Measurements from ENCODE around the gene NDUFAF8.

Gene NDUFAF8

DNA sequence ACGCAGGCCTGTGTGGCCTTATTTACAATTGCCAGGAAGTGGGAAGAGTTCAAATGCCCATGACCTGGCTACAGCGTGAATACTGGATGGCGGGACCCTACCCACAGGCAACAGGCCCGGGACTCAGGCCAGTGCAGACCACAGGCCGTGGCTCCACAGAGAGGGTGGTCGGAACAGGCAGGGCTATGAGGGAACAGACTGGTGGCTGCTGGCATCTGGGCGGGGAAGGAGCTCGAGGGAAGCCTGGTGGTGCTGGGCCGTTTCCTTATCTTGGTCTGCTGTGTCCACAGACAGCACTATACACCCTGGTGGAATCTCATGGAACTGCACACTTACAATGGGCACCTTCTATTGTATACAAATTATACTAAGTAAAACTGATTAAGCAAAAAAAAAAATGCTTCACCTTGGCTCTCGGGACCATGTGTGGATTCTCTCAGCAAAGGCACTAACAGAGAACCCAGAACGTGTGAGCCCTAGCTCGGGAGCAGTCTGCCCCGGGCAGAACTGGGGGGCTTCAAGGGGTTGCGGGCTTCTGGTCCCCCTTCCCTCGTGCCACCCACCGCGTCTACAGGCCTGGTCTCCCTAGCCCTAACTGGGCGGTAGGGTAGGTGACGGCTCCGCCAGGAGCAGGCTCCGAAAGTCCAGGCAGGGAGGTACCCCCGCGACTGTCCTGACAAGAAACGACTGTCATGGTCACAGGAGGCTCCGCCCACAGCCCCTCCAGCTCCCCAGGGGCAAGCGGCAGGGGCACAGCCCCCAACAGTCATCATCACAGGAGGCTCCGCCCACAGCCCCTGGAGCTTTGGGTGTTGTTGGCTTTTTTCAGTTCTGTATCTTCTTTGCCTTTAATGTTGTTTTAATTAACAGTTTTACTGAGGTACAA is 38.2 kb upstream of the NDUFAF8 start:
- no peak for DNase-seq (ENCODE audit: low read depth)

DNA sequence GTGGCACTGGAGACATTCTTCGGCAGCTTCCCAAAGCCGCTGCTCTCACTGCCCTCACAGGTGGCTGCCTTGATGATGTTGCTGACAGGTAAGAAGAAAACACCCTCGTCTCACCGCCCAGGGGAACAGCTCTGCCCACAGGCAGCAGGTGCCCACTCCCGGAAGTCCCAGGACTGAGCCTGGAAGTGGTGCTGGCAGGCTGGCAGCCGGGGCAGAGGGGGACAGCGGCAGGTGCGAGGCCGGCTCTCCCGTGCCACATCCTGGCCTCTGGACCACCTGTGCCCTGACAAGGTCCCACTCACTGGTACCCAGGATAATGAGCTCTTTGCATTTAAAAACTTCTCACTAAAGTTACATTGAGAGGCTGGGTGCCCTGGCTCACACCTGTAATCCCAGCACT is 36.8 kb upstream of the NDUFAF8 start:
- no peak for DNase-seq (ENCODE audit: low read depth)

DNA sequence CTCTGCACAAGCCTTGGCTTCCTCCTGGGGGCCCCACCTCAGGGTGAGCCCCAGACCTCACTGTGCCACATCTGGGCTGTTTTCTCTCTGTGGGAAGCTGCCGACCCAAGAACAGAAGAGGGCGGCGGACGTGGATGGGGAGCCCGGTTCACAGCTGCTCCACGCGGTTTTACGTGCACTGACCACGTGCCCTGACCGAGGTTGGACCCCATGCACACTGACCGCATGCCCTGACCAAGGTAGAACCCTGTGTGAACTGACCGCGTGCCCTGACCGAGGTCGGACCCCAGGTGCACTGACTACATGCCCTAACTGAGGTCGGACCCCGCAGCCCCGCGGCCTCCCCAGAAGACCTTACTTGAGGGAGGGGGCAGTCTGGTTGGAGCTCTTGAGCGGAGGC is 36.0 kb upstream of the NDUFAF8 start:
- no peak for DNase-seq (ENCODE audit: low read depth)

DNA sequence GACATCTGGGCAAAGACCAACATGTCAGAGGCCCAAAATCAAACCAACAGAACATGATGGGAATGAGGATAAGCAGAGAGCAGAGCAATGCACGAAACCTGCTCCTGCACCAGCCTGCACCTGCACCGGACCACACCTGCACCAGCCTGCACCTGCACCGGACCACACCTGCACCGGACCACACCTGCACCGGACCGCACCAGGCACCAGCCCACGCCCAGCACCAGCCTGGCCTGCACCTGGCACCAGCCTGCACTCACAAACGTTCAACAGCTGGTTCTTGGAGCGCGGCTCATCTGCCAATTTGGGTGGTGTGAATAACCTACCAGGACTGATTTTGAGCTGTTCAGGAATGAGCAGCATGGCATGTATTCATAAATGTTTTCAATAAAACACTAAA is 34.5 kb upstream of the NDUFAF8 start:
- DNase-seq (ENCODE audit: low read depth) = no peak

DNA sequence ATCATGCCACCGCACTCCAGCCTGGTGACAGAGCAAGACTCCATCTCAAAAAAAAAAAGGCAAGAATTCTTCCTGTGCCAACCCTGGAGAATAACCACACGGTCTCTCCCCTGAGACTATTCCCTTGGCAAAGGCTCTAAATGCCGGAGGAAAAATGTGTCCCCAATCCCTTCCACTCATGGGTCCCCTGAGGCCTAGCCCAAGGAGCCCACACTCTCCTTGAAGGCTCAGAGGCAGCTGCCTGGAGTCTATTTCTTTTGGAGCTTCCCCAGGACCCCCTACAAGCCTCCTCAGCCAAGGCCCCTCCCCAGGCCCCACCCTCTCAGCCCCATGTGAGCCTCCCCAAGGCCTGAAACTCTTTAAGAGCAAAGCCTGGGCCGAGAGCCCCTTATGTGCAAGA is 33.0 kb upstream of the NDUFAF8 start:
- no peak for DNase-seq (ENCODE audit: low read depth)

DNA sequence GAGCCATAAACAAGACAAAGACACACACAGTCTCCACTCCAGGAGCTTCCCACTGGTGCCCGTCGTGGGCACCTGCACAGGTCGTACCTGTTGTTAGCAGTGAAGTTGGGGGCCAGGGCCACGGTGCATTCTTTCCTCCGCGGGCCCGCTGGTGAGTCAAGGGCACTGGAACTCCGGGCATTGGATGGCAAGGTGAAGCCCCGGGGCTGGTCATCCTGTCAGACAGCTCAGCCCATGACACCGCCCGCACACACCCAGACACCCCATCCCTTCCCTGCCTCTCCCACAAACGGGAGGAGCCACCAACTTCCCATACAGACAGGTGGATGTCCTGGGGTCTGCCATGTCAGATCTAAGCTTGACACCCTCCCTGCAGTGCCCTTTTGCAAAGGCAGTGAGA is 32.5 kb upstream of the NDUFAF8 start:
- no peak for DNase-seq (ENCODE audit: low read depth)

DNA sequence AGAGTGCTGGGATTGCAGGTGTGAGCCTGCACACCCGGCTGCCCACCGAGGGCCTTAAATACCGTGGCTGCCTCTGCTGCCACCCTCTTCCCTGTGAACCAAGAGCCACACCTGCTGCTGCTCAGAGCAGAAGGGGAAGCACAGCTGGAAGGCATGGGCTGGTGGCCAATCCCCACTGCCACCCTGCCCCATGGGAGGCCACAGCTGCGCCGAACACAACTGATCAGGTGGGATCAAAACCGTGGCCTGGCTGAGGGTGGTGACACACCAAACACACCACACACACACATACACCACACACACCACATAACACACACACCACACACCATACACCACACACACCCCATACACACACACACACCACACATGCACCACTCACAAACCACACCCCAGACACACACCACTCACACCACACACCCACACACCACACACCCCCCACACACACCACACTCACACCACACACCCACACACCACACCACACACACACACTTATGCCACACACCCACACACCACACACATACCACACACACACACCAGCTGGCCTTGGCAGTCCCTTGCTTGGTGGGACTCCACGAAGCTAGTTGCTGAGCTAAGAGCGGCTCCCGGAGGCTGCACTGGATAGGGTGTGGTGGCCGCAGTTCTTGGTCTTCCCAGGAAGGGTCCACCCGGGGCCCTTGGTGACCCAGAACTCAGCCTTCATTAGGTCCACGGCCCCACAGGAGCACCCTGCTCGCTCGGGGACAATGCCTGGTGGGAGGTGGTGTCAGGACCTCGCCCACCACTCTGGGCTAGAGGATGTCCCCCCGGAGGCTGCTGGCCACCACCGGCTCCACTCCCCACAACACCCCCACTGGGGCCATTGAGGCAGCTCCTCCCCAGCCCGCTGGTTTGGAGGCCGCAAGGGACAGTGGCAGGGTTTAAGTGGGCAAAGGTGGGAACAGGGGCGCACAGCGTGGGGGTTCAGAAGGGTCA is 31.2 kb upstream of the NDUFAF8 start:
- no peak for DNase-seq (ENCODE audit: low read depth)

DNA sequence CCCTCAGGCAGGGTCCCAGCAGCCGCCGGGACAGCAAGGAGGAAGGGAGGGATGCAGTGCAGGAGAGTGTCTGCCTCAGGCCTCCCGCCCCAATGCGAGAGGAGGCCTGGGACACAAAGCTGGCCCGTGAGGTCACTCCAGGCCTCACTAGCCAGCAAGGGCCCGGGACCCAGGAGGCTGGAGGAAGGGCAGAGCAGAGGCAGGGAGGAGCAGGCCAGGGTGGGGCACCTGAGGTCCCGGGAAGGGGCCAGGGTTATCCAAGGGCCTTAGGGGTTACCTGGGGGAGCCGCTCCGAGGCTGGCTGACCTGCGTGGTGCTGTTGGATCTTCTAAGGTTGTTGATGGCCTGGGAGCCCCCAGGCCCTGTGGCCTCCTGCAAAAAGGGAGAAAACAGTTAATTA is 30.5 kb upstream of the NDUFAF8 start:
- no peak for DNase-seq (ENCODE audit: low read depth)

DNA sequence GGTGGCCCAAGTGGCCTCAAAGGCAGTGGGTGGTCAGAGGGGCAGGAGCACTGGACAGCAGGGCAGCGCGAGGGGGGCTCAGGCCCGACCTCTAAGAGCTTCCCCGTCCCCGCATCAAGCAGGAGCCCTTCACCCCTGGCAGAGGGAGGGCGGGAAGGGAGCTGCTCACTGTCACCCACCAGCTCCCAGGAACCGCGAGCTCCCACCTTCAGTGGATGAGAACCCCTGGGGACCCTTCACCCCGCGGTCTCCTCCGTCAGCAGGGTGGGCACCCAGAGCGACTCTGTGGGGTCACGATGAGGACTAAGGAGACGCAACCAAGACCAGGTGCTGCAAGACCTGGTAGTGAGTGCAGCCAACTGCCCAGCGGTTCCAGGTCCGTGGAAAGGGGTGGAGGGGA is 30.0 kb upstream of the NDUFAF8 start:
- no peak for DNase-seq (ENCODE audit: low read depth)

DNA sequence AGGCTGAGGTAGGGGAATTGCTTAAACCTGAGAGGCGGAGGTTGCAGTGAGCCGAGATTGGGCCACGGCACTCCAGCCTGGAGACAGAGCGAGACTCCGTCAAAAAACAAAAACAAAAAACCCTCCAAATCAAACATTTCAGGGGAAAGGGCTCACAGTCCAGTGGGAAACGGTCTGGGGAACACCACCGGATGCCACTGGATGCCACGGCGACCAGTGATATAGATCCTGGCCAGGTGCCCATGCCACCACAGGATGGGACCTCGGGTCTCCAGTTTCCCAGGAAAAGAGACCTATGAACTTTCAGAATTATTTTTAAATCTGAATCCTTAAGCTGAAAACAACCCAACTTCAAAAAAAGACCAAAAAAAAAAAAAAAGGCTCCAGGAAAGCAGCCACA is 28.7 kb upstream of the NDUFAF8 start:
- no peak for DNase-seq (ENCODE audit: low read depth)

DNA sequence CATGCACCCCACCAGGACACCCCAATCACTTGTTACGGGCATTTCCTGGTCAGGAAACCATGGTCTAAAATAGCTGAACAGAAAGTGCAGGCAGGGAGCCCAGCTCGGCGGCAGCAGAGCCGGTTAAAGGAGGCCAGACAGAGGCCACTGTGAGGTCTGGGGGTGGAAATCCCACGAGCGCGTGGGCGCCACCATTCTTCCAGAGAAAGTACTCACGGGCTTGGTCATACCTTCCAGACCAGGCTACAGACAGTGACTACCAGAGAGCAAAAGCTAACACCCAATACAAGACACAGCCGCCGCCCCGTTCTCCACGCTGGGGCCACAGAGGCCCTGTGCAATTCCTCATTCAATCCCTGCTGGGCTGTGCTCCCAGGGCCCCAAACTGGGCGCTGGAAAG is 28.2 kb upstream of the NDUFAF8 start:
- no peak for DNase-seq (ENCODE audit: low read depth)

DNA sequence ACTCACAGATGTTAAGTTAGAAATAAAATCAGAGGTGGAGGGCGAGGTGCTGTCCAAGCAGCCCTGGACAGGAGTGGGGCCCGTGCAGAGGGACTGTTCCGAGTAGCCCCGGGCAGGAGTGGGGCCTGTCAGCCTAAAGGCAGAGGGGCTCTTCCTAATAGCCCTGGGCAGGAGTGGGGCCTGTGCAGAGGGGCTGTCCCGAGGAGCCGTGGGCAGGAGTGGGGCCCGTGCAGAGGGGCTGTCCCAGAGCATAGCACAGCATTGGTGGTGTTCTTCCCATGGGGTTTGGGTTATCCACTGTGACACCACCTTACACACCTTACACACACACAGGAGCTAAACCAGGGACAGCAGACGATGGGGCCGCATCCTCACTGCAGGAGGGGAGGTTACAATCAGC is 26.8 kb upstream of the NDUFAF8 start:
- DNase-seq (ENCODE audit: low read depth) = no peak

DNA sequence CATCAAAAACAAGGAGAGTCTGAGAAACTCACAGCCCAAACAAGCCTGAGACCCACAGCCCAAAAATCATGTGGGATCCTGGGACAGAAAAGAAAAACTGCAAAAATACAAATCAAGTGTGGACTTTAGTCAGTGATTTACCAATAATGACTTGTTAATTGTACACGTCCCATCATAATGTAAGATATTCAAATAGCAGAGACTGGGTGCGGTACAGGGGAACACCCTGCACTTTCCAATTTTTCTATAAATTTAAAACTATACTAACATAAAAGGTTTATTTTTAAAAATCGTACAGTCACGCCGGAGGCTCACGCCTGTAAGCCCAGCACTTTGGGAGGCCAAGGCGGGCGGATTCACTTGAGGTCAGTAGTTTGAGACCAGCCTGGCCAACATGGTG is 25.1 kb upstream of the NDUFAF8 start:
- no peak for DNase-seq (ENCODE audit: low read depth)

DNA sequence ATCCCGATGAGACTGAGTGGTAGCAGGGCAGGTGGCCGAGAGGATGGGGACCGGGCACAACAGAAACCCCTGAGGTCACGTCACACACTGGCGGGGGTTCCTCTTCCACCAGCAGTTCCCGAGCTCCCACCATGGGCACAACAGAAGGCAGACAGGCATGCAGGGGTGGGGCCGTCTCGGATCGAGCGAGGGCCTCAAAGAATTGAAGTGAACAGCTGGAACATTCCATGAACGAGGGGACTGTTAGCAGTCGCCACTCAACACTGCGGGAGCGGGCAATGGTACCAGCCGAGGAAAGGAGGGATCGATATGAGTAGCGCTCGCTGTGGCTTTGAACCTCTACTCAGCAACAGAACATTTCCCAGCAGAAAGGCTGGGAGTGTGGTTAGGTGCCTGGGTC is 21.6 kb upstream of the NDUFAF8 start:
- no peak for DNase-seq (ENCODE audit: low read depth)

DNA sequence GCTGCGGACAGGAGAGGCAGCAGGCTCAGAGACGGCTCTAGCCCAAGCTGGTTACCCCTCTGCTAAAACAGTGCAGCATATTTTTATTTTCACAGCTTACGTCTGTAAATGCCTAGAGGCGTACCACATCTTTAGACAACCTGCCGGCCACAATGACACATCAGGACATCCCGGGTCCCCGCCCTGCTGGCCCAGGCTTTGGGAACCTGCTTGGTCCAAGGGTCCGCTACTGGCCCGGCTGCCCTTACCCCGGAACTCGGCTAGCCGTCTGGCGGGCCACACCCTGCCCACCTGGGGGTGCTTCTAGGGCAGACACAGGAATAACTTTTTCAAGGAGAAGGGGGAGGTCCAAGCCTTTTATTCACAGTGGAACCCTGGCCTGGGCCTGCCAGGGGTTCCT is 20.7 kb upstream of the NDUFAF8 start:
- no peak for DNase-seq (ENCODE audit: low read depth)

DNA sequence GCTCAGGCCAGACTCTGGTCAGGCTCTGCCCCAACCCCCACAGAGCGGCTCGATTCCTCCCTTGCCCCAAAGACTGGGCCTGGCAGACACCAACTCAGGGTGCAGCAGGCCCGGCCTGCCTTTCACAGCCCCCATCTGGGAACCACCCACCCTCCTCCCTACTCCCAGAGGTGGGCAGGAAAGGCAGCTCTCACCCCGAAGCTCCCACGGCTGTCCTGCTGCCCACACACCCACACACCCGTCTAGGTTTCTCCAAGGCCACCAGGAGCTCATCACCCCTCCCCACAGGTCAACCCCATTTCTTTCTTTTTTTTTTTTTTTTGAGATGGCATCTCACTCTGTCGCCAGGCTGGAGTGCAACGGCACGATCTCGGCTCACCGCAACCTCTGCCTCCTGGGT is 20.1 kb upstream of the NDUFAF8 start:
- no peak for DNase-seq (ENCODE audit: low read depth)

DNA sequence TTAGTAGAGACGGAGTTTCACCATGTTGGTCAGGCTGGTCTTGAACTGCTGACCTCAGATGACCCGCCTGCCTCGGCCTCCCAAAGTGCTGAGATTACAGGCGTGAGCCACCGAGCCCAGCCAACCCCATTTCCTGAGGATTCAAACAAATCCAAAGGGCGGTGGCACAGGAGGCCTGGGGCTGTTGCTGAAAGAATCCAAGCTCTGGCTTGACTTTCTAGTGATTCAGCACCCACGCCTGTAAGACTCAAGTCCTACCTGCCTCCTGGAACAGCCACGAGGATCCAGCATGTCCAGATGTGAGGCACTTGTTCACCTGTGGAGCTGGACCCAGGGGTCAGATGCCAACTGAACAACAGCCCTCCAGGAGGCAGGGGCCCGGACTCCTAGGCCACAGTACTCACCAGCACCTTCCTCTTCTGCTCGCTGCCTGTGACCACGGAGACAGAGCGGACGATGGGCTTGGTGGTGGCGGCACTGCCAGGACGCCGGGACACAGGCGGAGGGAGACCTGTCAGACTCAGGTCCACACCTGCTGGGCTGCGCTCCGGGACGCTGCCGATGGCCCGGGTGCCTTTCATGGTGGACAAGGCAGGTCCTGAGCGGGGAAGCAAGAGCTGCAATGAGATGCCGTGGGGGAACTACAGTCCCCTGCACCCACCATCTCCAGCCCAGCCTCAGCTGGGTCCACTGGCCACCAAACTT is 19.5 kb upstream of the NDUFAF8 start:
- DNase-seq (ENCODE audit: low read depth) = no peak

DNA sequence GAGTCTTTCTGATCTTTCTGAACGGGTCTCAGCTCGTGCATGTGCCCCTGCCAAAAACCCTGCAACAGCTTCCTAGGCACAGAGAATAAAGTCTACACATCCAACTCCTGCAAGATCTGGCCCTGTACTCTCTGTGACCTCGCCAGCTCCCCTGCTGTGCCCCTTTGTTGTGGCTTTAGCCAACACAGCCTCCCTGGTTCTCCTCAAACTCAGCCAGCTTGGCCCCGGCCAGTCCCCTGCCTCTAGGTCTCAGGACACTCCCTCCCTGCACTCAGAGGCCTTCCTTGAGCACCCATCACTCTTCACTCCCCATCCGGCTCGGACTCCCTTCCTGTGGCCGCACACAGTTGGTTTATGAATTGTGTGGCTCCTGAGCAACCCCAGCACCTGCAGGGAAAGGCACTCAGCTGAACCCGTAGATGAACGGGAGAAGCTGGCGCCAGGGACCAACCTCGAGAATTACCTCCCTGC is 17.7 kb upstream of the NDUFAF8 start:
- DNase-seq (ENCODE audit: low read depth) = no peak

DNA sequence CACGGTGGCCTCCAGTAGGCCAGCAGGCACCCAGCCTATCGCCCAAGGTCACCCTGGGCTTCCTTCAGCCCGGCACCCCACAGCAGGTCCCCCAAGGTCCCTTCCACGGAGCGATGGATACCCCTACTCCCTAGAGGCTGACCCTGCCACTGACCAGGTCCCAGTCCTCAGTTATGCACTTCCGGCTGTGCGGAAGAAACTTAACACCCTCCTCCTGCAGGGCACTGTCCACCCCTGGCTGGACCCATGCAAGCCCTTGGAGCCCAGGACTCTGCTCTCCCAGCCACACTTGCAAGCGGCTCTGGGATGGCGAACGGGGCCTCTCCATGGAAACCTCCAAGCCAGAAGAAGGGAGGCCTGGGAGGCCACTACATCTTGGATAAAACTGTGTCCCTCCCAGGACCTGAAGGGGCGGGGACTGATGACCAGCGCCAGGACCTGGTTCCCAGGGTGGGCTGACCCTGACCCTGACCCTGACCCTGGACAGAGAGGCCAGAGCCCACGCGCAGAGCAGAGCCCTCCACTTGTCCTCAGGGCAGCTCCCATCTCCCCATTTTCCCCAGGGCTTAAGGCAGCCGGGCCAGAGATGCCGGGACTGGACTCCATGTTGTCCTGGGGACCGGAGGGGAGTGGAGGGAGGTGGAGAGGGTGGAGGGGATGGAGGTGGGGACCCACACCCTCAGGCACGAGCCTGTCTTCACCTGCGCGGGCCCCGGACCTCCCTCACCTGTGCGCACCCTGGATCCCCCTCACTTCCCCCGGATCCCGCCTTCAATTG is 17.1 kb upstream of the NDUFAF8 start:
- DNase-seq (ENCODE audit: low read depth) = no peak

DNA sequence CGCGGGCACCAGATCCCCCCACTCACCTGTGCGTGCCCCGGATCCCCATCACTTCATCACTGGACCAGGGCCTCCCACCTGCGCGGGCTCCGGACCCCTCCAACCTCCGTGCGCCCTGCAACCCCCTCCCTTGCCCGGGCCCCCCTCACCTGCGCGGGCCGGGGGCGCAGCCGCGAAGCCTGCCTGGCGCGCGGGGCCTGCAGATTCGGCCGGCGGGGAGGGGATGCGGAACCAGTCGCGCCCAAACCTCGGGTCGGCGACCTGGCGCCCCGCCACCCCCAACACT is 16.6 kb upstream of the NDUFAF8 start:
- DNase-seq (ENCODE audit: low read depth) = no peak

DNA sequence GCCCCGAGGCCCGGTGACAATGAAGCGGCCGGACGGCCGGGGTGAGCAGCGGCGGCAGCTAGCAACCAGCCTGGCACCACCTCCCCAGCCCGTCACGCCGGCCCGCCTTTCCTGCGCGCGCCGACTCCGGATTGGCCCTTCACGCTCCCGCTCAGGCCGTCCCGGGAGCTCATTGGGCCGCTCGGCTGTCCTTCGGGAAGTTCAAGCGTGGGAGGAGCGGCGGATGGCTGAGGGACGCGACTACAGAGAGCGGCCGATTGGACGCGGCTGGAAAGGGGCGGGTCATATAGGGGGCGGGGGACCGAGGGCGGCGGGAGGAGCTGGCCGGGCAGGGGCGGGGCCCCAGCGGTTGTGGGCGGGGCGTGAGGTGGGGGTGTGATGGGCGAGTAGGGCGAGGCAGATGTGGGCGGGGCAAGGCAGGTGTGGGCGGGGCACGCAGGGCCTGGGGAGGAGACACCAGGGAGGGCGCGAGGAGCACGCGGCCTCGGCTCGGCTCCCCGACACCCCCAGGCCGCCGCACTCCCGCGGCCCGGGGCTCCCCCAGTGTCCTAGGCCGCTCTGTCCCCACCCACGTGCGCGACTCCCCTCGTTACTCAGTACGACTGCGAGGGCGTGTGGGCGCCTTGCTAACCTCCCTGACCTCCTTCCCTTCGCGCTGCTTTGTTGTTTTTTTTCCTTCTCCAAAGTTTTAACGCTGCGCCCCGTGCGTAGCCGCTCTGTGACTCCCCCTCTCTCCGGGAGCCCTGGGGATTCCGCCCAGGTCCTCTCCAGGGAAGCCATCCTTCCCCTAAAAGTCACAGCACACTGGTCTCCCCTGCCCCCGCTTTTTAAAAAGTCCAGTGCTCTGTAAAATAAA is 16.0 kb upstream of the NDUFAF8 start, which contains the start of gene CEP131:
Gene CEP131, minus strand, starts transcription at position 60 of the 856 bp plus-strand sequence. CDS start 2,909 bp downstream, outside the sequence.
- peak; percentile 99 for DNase-seq (ENCODE audit: low read depth)

Measured in stimulated activated CD8-positive, alpha-beta memory T cell treated with anti-CD3 and anti-CD28 coated beads, Interleukin-12 subunit alpha, Interleukin-12 subunit beta, amount 100 ng/mL, for 1 hour (primary cell).